HT1080 (cell line): ENCODE results near the gene DLX1. TPM values are rescaled to one million over a fixed set of nuclear protein-coding genes. Genes with fewer than 3 reads are reported as not detected.

Experiments
- DNase-seq: peaks from one replicate; pipeline ENCODE4 v3.0.0-alpha.2; 2015; ENCODE audit warnings: low read depth
- total RNA-seq: library from RNA; depleted of rRNA; stranded (reverse); fragments of >200 nt; shearing (Covaris generic); gene quantifications from 2 replicates; pipeline ENCODE4 v1.2.3, GENCODE V29; 2014

Gene DLX1
- total RNA-seq, 1 experiment from 2014 or later: 9.7 TPM

DNA sequence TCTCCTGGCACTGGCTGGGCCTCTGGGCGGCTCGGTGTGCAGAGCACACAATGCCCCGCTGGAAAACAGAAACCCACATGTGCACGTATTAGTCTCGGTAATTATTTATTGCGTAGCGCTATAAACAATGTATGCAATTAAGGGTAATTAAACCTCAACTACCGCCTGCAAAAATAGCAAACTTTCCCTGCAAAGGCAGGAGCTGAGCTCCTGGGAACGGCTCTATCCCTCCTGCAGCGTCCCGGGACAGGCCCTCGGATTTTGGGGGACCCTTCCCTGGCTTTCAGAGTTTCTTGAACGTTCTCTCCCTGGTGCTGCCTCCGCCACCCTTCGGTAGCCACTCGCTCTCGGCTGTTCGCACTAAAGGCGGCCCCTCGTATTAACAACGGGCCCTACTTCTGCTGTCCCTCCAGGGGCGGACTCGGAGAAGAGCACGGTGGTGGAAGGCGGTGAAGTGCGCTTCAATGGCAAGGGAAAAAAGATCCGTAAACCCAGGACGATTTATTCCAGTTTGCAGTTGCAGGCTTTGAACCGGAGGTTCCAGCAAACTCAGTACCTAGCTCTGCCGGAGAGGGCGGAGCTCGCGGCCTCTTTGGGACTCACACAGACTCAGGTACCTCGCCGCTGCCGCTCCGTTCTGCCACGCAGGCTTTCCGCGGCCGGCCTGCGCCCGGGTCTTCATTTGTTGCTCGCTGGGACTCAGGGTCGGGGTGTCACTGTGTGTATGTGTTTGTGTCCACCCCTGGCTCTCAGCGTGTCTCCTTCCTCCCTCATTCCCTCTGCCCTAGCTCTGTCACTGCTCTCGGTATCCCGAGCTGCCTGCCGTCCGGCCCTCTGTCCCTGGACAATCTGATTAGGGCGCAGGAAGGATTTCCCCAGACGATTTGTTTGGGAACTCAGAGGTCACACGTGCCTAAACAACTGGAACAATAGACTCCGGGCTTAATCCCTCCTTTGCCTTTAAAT, 1.2 kb downstream of the DLX1 start:
- no peak for DNase-seq

DNA sequence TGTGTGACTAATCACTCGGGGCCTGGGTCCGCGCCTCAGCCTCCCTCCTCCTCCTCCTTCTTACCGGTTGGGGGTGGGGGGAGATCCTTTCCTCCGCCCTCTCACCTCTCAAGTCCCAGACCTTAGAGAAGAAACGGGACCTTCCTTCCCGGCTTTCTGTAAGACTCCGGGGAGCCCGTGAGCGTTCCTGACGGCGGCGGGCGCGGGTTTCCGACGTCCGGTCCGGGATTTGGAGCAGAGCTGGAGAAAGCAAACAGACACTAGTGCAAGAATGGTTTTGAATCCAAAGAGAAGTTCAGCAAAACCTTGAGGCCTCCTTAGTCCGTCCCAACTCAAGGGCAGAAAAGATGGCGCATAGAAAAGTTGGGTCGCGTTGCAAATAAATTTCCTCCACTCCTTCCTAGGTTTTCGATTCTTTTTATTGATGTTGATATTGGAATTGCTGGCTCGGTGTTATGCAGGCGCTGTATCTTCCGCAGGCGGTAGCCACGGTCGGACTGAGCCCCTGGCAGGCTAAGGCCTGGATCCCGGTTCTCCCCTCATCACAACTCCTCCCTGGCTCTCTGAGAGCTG, 2.0 kb downstream of the DLX1 start:
- DNase-seq: no peak

DNA sequence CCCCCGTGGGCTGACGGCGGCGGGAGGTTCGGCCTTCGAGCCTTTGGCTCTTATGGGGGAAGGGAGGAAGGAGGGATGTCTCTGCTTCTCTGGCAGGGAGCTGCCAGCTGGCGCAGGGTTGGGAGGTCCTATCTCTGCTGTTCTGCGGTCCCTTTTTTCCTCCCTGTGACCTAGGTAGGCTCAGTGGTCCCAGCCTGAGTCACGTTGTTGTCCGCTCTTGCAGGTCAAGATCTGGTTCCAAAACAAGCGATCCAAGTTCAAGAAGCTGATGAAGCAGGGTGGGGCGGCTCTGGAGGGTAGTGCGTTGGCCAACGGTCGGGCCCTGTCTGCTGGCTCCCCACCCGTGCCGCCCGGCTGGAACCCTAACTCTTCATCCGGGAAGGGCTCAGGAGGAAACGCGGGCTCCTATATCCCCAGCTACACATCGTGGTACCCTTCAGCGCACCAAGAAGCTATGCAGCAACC, 2.5 kb downstream of the DLX1 start:
- DNase-seq: no peak

DNA sequence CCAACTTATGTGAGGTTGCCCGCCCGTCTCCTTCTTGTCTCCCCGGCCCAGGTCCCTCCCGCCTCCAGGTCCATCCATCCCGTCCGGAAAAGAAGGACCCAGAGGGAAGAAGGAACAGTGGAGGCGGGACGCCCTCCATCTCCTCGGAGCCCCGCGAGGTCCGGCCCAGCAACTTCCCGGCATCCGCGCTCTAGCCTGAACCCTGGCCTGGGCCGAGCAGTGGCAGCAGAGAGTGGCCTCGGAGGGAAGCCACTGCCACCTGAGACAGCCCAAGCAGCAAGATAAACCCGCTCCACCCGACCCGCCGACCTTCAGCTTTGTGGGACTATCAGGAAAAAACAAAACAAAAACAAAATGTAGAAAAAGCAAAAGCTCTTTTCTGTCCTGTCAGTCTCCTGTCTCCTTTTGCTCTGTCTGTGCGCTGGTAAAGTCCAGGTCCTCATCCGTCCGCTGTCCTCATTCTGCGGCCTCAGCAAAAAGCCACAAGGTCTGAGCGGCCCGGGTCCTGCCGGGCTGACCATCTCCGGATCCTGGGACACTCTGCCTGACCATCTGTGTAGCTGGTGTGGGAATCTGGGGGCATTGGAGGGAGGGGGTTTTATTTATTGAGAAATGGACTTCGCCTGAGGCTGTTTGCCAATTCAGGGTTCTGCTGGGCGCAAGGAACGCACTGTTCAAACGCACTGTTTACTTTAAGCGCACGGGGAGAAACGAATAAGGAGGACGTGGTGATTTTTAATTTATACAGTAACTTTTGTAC, 3.1 kb downstream of the DLX1 start:
- no peak for DNase-seq

DNA sequence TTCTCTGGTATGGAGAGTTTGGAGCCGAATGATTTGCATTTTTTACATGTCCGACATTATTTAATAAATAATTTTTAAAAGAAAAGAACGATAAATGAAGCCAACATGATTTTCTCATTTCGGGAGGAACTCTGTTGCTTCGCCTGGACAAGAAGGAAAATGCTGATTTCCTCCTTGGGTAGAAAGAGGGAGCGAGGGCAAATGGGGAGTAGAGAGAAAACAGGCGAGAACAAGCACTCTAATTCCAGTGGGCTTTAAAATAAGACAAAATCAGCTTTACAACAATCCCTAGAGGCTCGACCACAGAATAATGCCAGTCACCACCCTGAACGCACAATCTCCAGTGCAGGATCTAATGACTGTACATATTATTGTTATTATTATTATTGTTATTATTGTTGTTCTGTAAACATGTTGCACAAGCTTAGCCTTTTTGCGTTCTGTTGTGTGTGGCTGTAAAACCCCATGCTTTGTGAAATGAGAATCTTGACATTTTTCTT, 3.7 kb downstream of the DLX1 start:
- no peak for DNase-seq

DNA sequence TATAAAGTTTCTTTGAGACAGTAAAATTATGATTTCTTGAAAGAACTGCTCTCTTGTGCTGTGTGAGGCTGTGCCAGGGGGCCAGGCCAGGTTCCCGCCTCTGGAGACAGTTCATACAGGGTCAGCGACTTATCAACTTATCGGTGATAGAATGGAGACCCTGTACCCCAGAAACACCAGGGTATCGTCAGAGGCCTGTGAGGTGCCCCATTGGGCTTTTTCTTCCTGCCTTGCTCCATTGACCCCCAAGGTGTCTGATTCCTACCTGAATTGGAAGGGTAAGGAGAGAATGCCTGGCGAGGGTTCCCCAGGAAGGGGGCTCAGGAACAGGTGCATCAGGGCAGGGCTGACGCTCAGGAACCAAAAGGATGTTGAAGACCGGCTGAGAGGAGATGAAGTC, 4.3 kb downstream of the DLX1 start:
- no peak for DNase-seq

DNA sequence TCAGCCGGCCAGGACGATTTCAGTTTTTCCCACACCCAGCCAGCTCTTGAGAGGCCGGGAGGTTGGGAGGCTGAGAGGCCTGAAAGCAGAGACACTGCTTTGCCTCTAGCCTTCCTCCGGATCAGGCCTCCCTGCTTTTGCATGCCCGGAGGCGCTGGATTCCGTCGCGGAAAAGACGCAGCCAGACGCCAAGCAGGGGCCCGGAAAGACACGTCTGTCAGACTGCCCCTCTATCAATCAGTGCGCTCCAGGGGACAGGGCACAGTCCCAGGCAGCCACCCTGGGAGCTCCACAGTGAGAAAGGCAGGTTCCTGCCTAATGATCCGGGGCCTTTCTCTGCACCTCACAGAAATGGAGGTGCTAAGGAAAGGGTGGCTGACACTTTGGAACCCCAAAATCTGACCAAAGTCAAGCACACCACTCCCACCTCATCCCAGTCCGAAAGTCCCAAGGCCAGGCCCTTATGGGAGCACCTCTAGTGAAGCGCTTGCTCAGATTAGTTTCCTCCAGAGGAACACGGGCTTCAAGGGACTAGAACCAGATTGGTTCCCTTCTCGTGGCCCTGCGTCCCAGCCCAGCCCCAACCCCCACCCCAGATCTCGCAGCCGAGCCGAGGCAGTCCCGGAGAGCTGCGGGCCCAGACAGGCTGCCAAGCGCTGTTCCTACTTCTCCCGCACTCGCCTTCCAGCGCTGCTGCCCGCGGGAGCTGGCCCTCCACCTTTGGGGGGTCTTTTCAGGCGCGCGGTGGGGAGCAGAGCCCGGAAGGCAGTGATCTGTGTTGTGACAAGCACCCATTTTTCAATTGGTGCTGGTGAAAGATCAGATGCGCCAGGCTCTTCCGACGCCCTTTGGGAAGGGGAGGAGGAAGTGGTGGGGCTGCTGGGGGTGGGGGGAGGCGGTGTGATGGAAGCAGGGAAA, 5.0 kb downstream of the DLX1 start:
- DNase-seq: no peak

DNA sequence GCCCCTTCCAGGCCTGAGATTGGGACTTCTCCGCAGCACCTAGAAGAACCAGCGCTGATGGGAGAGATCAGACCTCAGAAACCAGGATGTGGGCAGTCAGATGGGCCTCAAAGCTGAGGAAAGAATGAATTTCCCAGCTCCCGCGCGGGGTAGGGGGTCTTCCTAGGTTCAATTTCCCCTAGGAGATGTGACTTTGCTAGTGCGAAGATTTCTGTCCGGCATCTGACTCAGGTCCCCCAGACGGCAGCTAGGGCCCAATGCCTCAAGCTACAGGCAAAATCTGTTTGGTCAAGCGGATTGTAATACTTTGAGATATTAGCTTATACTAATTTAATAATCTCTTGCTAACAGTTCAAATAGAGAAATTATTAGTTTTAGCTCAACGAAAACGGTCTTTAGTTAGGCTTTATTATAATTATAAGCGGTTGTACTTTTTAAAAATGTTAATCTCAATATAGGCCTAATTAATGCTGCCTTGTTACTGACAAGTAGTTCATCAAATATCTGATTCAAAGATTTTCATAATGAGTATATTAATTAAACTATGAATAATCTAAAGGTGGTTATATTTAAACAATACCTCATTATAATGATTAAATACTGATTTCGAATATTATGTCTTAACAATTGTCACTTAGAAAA, 5.8 kb downstream of the DLX1 start:
- no peak for DNase-seq

DNA sequence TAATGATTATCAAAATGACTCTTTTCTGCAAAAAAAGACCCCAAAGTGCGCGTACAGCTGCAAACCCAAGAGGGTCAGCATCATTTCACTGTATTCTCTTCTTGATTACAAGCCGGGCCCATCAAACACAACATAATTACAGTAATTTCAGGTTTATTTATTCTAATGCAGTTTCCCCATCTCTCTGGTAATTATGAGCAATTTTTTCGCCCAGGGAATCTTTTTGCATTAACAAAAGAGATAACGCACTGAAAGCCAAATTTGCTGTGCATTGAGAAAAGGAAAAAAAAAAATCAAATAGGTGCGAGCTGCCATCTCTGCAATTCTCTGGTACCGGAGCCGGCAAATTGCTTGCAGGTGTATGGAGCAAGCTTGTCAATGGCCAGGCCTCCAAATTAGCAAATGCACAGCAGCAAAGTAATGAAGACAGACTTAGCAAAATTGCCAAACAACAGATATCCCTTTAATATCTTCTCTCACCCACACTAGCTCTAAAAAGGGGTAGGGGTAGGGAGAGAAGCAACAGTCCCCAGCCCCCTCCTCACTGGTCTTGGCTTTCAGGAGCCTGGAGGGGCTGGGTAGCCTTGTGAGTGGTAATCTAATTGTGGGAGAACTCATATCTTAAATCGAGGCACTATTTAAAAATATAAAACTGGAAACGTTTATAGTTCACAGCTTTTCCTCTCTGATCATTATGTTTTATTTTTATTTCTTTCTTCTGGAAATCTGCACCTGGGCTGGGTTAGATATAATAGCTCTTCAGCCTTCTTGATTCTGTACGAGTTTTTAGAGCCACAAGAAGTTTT, 6.7 kb downstream of the DLX1 start:
- no peak for DNase-seq

DNA sequence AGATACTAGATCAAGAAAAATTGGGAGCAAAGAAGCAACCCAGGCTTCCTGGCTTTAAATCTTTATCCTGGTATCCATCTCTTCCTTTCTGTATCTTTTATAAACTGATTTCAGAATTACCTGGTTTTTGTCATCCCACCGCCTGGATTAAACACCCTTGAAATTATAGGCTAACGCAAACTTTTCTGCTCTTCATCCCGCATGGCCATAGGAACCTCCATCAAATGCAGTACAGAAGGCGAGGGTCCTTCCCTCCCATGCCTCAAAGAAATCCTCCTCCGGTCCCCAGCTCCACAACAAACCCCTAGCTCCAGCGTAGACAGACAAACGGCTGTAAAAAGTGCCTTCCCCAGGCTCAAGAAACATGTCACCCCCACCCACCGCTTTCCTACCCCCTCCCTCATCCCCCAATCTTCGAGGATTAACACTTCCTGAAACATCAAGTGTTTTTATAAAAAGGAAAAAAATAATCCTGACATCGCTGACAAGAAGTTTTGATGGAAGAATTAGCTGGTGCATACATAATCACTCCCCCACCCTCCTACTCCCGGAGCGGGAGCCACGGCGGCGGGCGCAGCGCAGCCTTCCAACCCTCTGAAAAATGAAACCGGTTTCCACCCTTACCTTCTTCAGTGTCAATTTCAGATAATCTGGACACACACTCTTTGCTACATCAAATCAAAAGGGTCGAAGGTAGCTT, 7.6 kb downstream of the DLX1 start:
- no peak for DNase-seq

DNA sequence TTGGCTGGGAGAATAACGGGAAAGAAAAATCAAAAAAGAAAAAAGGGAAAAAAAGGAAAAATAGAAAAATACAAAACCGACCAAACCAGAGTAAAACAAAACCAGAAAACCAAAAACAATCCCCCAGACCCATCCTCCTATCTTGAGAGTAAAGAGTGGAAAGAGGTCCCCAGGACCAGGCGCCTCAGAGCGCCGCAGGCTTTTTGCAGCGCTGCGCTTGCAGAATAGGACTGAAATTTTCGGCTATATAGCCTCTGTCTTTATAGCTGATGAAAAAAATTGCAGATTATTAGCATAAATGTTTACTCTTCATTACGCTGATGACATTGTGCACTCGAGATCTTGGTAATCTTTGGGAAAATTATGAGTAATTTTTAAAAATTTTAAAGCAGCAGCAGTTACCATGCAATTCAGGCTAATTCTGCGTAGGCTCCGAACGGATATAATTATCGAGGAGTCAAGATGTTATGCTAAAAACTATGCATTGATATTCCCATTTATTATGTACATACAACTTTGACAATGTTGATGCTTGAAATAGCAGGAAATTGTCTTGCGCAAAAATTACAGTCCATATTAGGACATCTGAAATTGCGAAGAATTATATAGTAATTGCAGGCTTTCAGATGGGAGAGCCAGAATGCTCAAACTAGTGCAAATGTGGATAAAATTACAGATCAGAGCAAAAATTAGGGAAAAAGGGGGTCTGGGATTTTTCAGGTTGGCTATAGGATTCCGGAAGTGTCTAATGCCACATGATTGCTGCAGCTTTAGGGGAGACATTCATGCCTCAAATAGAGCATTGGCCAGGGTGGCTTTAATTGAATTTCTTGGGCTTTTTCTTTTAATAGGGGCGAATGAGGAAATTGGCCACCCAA, 8.3 kb downstream of the DLX1 start:
- DNase-seq: no peak

DNA sequence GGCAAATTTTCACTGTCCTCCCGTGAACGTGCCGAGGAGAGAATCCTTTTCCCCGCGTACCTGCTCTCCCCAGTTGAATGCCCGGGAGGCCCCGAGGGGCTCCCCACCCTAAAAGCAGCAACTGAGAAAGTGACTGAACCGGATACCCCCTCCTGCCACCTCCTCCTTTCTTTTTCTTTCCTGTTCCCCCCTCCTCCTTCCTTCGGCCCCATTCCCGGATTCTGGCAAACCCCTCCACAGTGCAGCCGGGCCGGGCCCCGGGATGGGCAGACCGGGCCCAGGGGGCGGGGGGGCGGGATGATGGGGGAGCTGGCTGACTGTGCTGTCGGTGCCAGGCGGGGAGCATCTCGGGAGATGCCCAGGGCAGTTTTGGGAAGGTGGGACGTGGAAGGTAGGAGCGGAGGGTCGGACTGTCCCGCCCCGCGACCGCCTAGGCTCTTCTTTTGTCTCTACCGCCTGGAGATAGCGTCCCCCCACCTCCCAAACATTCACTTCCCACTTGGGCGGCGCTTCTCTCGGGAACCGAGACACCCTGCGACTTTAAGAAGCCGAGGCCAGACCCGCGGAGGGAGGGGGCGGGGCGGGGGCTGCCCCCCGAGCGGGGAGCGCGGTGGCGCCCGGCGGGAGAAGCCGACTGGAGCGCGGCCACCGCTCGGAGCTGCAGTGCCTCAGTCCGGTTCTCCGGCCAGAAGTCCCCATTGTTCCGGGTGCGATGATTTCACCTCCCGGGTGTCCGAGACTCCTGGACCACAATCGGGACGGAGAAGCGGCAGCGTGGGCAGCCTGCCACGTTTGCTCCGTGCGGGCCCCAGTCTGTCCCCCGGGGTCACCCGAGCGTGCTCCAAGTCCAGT, 9.2 kb downstream of the DLX1 start:
- peak; percentile 49 for DNase-seq

DNA sequence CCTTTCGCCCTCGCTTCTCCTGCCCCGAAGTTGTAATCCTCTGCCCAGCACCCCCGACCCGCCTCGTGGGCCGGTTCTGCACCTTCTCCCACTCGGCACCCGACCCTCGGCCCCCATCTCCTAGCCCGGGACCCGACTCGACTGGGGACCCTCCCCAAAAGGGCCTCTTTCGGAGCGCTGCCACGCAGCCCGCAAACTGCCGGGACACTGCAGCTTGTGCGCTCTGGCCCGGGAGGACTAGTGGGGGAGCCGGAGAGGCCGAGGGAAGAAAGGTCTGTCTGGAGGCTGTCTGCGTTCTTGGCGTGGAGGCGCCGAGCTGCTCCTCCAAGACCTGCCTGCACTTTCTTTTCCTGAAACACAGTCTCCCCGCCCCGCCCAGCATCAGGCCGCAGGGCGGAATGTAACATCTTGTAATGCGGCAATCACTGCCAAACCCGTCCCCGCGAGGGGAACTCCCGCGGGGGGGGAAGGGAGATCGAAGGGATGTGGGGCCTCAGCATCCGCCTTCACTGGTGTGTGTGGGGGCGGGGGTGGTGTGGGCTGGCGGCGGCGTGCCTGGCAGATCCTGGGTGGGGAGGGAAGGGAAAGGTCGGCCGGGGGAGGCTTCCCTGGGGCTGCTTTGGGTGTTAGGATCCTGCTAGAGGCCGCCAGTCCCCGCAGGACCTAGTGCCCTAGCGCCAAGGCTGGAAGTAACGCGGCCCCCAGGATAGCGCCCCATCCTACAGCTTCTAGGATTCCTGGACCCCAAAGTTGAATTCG, 10.0 kb downstream of the DLX1 start:
- DNase-seq: peak; percentile 72

DNA sequence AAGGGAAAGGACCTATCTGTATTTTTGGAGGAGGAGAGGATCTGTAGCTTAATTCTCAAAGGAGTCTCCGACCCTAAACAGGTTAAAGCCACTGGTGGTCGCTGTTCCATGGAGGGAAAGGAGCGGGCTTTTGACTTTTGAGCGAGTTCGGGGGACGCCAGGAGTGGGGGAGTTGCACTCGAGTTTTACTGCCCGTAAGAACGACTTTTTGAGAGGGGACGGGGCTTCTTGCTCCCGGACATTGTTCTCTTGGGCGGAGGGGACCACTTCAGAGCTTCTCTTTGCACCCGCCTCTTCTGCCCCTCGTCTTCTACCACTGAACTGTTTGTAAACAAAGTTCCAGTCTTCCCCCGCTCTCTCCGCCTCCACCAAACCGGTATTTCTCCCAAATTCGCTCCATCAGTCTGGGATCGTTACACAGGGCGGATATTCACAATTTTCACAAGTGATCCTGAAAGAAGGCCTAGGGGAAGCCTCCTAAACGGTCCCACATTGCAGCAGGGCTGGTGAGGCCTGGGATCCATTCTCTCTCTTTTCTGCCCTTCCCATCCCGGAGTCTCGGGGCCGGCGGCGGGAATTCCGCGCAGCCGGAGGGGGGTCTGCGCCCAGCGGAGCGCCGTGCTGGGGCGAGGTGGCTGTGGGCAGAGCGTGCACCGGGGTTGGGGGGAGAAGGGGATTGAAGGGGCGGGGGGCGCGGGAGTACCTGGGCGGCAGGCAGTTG, 10.8 kb downstream of the DLX1 start:
- DNase-seq: no peak
